Fibroblast of gingiva (primary cell): ENCODE data around the gene ADCY2.

Experiments
- DNase-seq: peaks from one replicate; pipeline ENCODE4 v3.0.0-alpha.2; 2011; ENCODE audit warnings: low read depth

The ADCY2 gene

GRCh38 chr5:7745882-7746610 is 350.1 kb downstream of the ADCY2 start:
- peak; percentile 53 for DNase-seq

DNA sequence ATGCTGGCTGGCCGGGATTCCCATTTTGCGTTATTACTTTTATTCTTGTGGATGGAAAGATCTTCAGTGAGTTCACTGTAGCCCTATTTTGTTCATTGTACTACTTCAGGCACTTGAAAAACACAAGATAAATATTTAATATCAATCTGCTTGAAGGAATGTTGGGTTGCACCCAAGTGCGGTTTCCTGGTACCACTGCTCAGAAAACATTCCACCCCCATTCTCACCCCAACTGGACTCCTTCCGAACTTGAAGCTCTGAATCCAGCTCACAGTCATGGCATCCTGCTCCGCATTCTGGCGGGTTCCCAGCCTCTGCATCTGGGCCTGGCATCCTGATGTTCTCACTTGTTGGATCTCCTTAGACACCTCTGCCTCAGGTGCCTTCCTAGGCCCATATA is 351.8 kb downstream of the ADCY2 start:
- no peak for DNase-seq

DNA sequence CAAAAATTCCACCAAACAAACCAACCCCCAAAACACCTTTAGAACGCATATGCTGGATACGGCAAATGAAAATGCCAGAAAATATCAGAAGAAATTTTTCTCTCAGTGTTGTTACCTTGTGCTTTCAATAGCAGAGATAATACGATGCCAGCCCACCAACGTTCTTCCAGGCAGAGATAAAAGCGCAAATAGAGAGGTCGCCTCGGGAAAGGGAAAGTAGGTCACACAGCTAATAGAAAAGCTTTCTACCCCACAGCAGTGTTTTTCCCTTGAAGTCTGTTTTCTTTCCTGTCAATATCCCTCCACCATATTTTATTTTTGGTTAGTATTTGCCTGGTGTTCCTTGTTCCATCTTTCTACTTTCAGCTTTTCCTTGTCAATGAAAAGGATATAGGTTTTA is 353.7 kb downstream of the ADCY2 start:
- no peak for DNase-seq

DNA sequence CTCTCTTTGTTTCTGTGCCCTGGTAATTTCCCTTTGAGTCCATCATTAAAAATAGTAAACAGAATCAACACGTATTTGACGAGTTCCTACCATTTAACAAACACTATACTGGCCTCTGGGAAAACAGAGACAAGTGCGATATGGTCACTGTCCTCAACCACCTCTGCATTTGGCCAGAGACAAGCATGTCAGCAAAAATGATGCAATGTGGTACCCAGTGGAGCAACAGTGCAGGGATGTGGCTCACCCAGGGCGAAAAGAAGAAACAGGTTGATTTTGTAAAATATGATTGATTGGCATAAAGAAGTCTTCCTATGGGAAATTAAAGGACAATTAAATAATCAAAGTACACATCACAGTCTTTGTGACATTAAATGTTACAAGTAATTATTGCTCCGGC is 355.9 kb downstream of the ADCY2 start:
- DNase-seq, result no peak

- DNase-seq, result no peak
Measured at GRCh38 chr5:7753181-7753580, 357.2 kb downstream of the ADCY2 start.

GRCh38 chr5:7753596-7753995 is 357.7 kb downstream of the ADCY2 start:
- no peak for DNase-seq

DNA sequence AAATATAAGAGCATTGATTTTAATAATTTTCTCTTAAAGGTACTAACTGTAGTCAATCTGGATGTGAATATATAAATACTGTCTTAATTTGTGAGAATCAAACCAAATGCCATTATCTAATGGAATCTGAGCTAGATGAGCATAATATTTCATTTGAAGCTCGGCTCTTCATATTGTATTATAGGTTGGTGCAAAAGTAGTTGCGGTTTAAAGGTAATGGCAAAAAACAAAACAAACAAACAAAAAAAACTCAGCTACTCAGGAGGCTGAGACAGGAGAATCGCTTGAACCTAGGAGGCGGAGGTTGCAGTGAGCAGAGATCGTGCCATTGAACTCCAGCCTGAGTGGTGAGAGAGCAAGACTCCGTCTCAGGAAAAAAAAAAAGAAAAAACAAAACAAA is 358.6 kb downstream of the ADCY2 start:
- DNase-seq, result no peak

- DNase-seq, result no peak
Measured at GRCh38 chr5:7754997-7755596, 359.2 kb downstream of the ADCY2 start.

- DNase-seq, result no peak
Measured at GRCh38 chr5:7755958-7756357, 360.0 kb downstream of the ADCY2 start.

GRCh38 chr5:7756453-7756852 is 360.5 kb downstream of the ADCY2 start:
- DNase-seq, result no peak

DNA sequence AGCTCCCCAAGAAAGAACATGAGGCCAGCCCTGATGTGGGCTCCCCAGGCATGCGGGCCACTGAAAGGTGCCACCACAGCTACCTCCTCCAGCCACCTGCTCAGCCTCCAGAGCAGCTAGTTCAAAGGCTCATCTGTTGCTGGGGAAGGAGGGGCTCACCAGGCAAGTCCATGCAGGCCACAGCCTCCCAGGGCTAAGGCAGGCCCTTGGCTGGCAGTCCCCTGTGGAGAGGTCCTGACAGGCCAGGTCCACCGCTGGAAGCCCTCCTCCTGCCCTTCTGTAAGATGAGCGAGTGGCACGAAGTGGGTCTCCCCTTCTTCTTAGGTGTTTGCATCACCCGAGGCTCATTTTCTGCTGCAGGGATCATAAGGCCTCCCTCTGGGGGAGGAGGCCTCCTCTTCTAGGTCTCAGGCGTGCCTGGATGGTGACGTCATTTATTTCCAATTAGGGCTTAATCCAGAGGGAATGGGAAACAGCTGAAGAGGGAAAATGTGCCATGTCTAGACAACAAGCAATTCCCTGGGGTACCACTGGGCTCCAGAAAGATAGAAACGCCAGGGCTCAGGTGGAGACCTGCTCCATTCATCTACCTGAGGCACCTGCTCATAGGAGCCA is 363.4 kb downstream of the ADCY2 start:
- no peak for DNase-seq

DNA sequence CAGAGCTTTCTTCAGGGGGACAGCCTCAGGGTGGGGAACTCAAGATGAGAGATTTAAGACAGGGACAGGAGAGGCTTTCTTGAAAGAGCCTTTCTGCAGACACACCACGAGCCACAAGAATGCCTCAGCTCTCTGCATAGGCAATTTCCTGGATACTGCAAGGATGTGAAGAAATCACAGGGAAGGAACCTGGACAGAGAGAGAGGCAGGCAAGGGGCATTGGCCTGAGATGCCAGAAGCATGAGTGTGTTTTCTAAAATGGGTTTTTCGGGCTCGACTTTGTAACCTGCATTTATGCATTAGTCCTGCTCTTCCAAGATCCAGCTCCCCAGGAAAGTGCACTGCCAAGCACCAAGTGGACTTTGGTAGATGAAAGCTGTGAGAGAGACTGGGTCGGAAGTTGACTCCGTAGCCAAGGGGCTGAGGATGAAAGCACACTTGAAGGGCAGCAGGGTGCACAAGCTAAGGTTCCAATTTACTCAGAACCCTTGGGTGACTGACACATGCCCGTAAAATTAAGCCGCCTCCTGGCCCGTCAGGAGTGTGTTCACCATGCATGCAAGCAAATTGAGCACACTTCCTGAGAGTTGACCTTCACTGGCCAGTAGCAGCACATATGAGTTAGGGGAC is 364.1 kb downstream of the ADCY2 start:
- no peak for DNase-seq

DNA sequence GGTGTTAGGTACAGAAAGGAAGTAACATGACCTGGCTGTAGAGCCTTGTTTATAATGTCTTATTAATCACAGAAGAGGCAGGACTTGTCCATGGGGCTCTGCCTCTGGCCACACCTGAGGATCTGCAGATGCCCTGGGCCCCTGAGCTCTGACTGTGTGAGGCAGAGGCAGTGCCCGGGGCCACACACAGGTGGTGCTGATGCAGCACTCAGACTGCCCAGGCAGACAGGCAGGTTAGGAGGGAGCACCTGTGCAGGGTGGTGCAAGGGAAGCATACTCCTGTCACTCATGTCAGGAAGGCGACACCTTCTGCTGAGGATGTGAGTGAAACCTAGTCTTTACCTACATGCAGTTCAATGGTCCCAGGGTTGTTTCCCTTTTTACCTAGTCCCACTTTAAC is 366.3 kb downstream of the ADCY2 start:
- DNase-seq, result no peak

DNA sequence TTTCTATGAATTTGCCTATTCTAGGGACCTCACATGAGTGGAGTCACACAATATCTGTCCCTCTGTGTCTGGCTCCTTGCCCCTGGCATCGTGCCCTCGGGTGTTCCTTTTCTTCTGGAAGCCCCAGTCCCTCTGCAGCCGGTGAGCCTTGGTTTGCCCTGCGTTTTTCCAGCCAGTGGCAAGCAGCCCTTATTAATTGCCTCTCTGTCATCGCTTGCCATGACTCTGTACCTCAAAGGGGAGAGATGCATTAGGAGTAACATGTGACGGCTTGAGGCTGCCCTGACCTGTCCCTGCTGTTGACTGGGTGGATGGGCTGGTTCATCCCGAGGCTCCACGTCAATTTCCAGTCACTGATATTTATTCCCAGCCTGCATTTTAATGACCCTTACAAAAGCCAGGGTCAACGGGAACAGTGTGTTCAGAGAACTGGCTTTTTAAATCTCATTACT is 367.7 kb downstream of the ADCY2 start:
- no peak for DNase-seq

- DNase-seq, result no peak
Measured at GRCh38 chr5:7764452-7764851, 368.5 kb downstream of the ADCY2 start.

DNA sequence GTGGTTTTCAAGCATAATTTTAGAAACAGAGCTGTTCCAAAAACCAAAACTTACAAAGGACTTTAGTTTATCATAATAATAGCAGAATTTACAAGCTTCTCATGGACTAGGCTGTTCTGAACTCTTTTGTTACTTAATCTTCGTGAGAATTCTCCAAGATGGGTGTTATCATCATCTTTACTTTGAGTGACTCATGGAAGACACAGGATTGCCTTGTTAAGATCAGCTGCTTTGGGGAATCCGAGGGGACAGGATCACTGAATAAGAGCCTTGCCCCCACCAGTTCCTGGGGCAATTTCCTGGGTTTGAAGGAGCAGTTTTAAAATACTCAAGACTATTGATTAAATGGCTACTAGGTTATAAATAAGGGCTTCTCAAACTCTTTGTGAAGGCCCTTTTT is 374.5 kb downstream of the ADCY2 start:
- no peak for DNase-seq

GRCh38 chr5:7772141-7772540 is 376.2 kb downstream of the ADCY2 start:
- no peak for DNase-seq

GRCh38 chr5:7773178-7773577 is 377.2 kb downstream of the ADCY2 start:
- DNase-seq, result no peak

- DNase-seq, result no peak
Measured at GRCh38 chr5:7776442-7776841, 380.5 kb downstream of the ADCY2 start.

DNA sequence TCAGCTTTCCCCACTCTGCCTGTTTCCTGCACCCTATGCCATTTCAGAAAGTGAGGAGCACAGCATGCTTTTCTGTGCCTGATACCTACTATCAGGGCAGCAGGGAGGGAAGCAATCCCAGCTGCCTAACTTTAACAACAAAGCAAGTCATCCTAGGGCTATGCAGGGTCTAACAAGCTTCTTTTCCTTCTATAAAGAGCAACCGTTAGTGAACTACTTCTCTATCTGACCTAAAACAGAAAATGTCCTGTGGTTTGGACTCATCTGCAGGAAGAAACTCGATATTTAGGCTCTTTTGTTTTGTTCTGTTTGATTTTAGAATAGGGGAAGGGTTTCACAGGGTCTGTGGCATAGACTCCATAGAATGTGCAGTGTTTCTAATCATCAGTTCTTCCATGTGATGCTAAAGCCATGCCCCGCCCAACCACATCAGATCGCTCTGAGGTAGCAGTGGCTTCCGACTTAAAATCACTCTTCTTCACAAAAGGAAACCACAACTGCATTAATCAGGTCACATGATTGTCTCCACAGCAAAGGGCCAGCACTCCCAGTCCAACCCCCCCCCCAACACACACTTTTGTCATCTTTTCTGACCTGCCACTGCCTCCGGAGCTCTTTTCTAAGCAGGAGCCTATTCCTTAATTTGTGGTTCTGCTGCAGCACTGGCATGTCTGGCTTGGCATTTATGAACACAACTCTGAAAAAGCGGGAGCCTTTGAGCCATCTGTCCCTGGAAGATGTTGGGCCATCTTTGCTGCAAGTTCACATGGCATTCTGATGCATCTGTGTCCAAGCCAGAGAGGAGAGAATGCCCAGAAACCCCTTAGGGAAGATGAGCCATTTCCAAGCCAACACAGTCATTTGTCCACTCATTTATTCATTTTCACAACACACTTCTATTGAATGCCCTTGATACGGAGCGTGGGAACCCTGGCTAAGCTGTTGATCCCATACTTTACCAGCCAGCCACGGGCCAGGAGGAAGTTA is 383.4 kb downstream of the ADCY2 start:
- DNase-seq, result no peak

DNA sequence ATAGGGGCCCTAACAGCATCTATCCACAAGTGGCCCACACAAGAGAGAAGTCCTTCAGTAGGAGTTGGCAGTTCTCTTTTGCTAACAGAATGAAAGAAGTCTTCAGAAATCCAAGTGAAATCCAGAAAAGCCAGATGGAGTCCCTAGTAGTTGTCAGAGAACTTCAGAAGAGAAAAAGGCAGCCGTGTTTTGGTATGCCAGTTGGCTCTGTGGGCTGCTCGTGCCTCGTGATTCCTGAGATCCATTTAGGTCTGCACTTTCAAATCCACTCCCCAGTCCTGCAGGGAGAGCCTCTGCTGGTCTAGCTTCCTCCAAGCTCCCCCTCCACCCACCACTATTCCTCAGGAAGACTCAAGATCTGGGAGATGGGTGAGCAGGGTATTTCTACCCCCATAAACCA is 386.0 kb downstream of the ADCY2 start:
- DNase-seq, result no peak
